GM19455 (cell line): Measurements from ENCODE around the gene KIAA1671.

Source experiments
- ATAC-seq: cut with Tn5 transposase; IDR thresholded peaks from one replicate; pipeline ENCODE4 v1.9.1; 2021; ENCODE audit not compliant: unreplicated experiment

The KIAA1671 gene

GRCh38 chr22:25109878-25110595 is 157.5 kb downstream of the KIAA1671 start:
- ATAC-seq, result no peak

GRCh38 chr22:25110596-25110845 is 158.0 kb downstream of the KIAA1671 start:
- no peak for ATAC-seq

DNA sequence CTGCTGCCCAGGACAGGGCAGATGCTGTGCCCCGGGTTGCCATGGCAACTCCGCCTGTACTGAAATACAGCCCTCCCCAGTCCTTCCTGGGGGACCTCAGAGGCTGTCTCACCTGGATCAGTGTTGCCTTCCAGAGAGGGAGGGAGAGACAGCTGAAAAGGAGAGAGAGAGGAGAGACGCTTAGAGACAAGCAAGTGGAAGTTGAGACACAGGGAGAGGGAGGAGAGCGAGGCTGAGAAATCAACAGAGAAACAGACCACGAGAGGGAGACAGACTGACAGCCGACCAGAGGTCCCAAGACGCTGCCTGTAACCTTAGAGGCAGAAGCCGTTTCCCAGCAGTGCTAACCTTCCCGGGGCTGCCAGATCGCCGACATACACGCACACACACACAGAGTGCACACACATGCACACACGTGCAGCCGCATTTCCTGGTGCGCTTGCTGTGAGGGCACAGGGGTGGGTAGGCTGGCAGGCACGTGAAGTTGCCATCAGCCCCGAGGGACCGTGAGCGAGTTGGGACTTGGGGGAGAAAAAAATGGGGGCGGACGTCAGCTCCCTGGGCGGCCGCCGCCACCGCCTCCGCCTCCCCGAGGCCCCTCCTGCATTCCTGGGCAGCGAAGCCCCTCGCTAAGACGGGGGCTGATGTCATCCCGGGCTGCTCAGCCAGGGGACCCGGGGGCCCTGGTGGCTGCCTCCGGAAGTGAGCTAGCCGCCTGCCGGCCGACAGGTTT is 158.5 kb downstream of the KIAA1671 start:
- ATAC-seq, result no peak

GRCh38 chr22:25111579-25112517 is 159.3 kb downstream of the KIAA1671 start:
- no peak for ATAC-seq

GRCh38 chr22:25112538-25113253 is 160.2 kb downstream of the KIAA1671 start:
- ATAC-seq, result no peak

GRCh38 chr22:25113316-25113721 is 160.8 kb downstream of the KIAA1671 start:
- no peak for ATAC-seq

GRCh38 chr22:25114369-25115362 is 162.2 kb downstream of the KIAA1671 start:
- ATAC-seq, result no peak

GRCh38 chr22:25119609-25120008 is 167.1 kb downstream of the KIAA1671 start:
- ATAC-seq, result no peak

DNA sequence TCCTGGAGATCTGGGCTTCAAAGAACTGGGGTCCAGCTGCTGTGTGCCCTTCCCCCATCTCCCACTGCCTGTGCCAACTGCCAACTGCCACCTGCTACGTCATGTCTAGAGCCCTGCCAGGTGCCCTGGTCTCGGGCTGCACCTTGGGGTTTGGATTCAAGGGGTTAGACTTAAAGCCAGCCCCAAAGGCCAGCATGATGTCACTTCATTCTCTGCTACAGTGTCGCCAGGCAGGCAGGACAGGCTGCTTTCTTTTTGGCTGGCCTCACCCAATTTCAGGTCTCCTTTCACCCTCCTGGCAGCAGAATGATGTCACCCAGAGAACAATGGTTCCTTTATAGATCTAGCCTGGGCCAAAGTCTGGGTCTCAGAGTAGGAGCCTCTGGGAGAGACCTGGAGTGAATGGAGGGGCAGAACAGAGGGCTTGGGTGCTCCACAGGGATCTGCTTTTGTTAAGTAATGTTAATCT is 167.6 kb downstream of the KIAA1671 start:
- no peak for ATAC-seq

DNA sequence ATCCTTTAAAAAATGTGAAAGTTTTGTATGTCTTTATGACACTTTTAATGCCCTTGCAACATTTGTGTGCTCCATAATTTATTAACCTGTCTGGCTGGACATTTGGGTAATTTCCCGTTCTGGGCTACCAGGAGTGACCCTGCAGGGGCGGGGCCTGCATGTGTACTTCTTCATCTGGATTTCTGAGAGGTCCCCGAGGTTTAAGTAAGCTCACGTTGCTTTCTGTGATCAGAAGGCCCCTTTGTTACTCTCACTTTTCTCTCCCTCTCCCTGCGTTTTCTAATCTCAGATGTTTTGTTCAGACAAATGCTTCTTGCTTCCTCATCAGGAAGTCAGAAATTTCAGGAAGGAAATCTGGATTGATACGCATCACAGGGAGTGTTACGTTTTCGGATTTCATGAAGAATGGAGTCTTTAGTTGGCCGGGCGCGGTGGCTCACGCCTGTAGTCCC is 168.3 kb downstream of the KIAA1671 start:
- no peak for ATAC-seq

- ATAC-seq, result no peak
Observed at GRCh38 chr22:25122136-25122764, 169.7 kb downstream of the KIAA1671 start.

GRCh38 chr22:25123677-25124076 is 171.2 kb downstream of the KIAA1671 start:
- no peak for ATAC-seq

- ATAC-seq, result no peak
Observed at GRCh38 chr22:25125693-25126357, 173.3 kb downstream of the KIAA1671 start.

- ATAC-seq, result no peak
Observed at GRCh38 chr22:25126510-25126909, 174.0 kb downstream of the KIAA1671 start.

DNA sequence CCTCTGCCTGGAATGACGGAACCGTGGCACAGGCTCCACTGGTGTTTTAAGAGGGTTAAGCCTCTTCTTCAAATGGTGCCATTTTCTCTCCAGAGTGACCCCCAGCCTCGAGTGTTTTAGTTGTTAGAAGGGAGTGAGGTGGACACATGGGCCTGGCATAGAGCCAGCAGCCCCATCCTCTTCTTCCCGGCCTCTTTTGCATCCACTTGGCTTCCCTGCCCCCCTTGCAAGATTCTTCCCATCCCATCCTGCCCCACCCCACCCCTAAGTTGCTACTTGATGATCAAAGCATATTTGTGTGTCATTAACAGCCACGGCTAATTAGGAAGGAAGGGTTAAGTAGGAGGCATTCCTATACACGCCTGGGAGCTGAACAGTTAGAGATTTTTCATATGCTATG is 174.8 kb downstream of the KIAA1671 start:
- no peak for ATAC-seq

GRCh38 chr22:25130462-25130861 is 177.9 kb downstream of the KIAA1671 start:
- no peak for ATAC-seq

GRCh38 chr22:25131198-25131887 is 178.8 kb downstream of the KIAA1671 start:
- no peak for ATAC-seq

DNA sequence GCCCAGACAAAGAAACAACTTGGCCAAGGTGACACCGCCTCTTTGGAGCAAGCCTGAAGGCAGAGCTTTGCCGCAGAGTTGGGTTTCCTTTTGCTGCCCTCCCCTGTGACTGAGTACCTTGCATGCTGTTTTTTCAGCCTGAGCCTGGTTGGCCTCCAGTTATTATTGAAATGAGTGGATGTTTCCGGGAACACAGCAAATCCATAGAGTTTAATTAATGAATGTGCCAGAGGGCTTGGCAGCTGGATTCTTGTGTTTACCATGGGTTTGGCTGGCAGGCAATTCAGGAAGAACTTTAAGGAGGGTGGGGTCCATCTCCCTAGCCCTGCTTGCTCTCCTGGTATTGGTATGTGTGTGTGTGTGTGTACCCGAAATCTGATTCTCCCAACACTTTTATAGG is 181.5 kb downstream of the KIAA1671 start:
- no peak for ATAC-seq
